Thoracic aorta (tissue), 2 donors: ENCODE measurements around the gene HEMGN. TPM values are rescaled to one million over a fixed set of nuclear protein-coding genes. Genes with fewer than 3 reads are reported as not detected.

ENCODE experiments used
- ATAC-seq: fragments of 150-250 bp; one replicate; pipeline ENCODE4 v1.8.0; 2017; ENCODE audit warnings: low read depth; ENCODE audit not compliant: insufficient number of reproducible peaks, low FRiP score
- DNase-seq: peaks from one replicate; pipeline ENCODE4 v3.0.0-alpha.2; 2020; ENCODE audit warnings: low spot score
- H3K27ac ChIP-seq, 2 donors: fragments of 200-600 bp; sonication (generic); 1 replicate in 1 of 2; 2 replicates in 1 of 2; pipeline ENCODE4 v1.5.1; 2016; ENCODE audit warnings: mild to moderate bottlenecking in 2 of 2, moderate library complexity in 2 of 2
- H3K27me3 ChIP-seq: fragments of 200-600 bp; sonication (generic); replicated peaks from 2 replicates; pipeline ENCODE4 v1.6.0; 2016; ENCODE audit warnings: mild to moderate bottlenecking; ENCODE audit not compliant: insufficient read depth
- H3K36me3 ChIP-seq: fragments of 200-600 bp; sonication (generic); one replicate; pipeline ENCODE4 v1.5.1; 2016
- H3K4me1 ChIP-seq, 2 donors: fragments of 200-600 bp; sonication (generic); 1 replicate in 1 of 2; 2 replicates in 1 of 2; pipeline versions ENCODE4 v1.5.1 to v1.6.0; 2016; ENCODE audit warnings: low read depth in 2 of 2, mild to moderate bottlenecking in 1 of 2; ENCODE audit not compliant: control insufficient read depth in 1 of 2
- H3K4me3 ChIP-seq: fragments of 200-600 bp; sonication (generic); 2 replicates; pipeline ENCODE4 v1.5.1; 2016; ENCODE audit warnings: mild to moderate bottlenecking
- H3K9me3 ChIP-seq: fragments of 200-600 bp; sonication (generic); 2 replicates; pipeline ENCODE4 v1.5.1; 2016
- CTCF ChIP-seq: fragments of 200-600 bp; sonication (generic); IDR thresholded peaks from one replicate; pipeline ENCODE4 v1.5.1; 2019; ENCODE audit warnings: antibody characterized with exemption
- total RNA-seq, 2 donors: library from RNA; depleted of rRNA; stranded (reverse); fragments of >200 nt; gene quantifications; one replicate each; pipeline versions ENCODE4 v1.1.0 to v1.2.3, GENCODE V29; 2016

Gene HEMGN
- total RNA-seq, 2 donors from 2014 or later: 0.42 TPM; not detected in 1

DNA sequence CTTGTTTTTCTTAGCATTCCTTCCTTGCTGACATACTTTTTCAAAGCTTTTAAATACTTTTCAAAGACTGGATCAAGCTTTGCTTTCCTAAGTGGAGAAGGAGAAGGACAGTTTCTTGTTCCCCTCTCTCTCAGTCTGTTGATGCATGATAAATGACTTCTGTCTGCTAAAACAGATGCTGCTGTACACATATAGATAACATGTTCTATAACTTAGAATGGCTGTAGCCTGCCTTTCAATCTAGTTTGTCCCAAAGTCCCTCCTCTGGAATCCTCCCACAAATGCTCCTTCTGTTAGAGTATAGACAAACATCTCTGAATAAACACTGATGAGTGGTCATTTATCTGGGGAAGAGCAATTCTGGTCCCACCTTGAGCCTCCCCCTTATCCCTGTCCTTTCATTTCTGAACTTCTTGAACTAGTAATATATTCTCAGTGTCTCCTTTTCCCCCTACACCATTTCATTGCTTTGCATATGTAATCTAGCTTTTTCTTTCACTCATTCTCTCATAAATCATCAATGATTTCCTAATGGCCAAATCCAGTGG lies 5.4 kb upstream of the HEMGN start:
- no peak overlapping the region for H3K27ac ChIP-seq
- H3K36me3 ChIP-seq: no peaks in the 10 kb centered on the region
- H3K4me1 ChIP-seq: no peaks in the 10 kb centered on the region
- no peaks in the 10 kb centered on the region for H3K27me3 ChIP-seq
- no peak overlapping the region for H3K4me3 ChIP-seq
- ATAC-seq (no peak), DNase-seq (no peak)
- no peak for TF ChIP-seq CTCF
- no peaks in the 10 kb centered on the region for H3K9me3 ChIP-seq

DNA sequence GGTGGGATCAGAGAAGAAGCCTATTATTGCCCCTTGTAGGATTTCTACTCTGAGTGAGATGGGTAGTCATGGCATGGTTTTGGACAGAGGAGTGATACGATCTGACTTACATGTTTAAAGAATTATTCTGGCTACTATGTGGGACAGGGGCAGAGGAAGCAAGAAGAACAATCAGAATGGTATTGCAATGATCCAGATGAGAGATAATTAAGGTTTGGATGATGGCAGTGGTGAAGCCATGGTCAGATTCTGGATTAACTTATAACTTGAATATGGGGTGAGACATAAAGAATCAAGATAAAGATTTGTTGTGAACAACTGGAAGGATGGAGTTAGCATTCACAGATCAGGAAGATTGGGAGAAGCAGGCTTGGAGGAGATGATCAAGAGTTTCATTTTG lies 3.4 kb upstream of the HEMGN start:
- no peak overlapping the region for H3K4me3 ChIP-seq
- H3K27me3 ChIP-seq: no peaks in the 10 kb centered on the region
- no peak for ATAC-seq
- no peaks in the 10 kb centered on the region for H3K9me3 ChIP-seq
- no peak for DNase-seq
- H3K27ac ChIP-seq: no peak overlapping the region
- no peaks in the 10 kb centered on the region for H3K36me3 ChIP-seq
- no peaks in the 10 kb centered on the region for H3K4me1 ChIP-seq
- TF ChIP-seq CTCF: no peak

- Histone ChIP-seq H3K9me3 (no peaks in the 10 kb centered on the region), H3K27ac (no peak overlapping the region), H3K36me3 (no peaks in the 10 kb centered on the region), H3K4me1 (no peaks in the 10 kb centered on the region), H3K27me3 (no peaks in the 10 kb centered on the region), H3K4me3 (no peak overlapping the region)
- no peak for ATAC-seq
- TF ChIP-seq CTCF: no peak
- no peak for DNase-seq
These were observed 2.8 kb upstream of the HEMGN start for GRCh38 chr9:97940741-97941140.

- no peak for TF ChIP-seq CTCF
- ATAC-seq: no peak
These were observed 2.3 kb upstream of the HEMGN start for GRCh38 chr9:97940233-97940632.

GRCh38 chr9:97936998-97937397 lies 974 bp downstream of the HEMGN start:
- no peaks in the 10 kb centered on the region for H3K36me3 ChIP-seq
- no peaks in the 10 kb centered on the region for H3K4me1 ChIP-seq
- H3K27me3 ChIP-seq: no peaks in the 10 kb centered on the region
- H3K27ac ChIP-seq: no peak overlapping the region
- TF ChIP-seq CTCF: no peak
- H3K9me3 ChIP-seq: no peaks in the 10 kb centered on the region
- ATAC-seq: no peak
- no peak overlapping the region for H3K4me3 ChIP-seq
- no peak for DNase-seq

More at GRCh38 chr9:97940233-97940632, 2.3 kb upstream of the HEMGN start:
- H3K9me3 ChIP-seq: no peaks in the 10 kb centered on the region
- no peaks in the 10 kb centered on the region for H3K4me1 ChIP-seq
- no peaks in the 10 kb centered on the region for H3K36me3 ChIP-seq
- H3K27me3 ChIP-seq: no peaks in the 10 kb centered on the region
- no peak overlapping the region for H3K4me3 ChIP-seq
- DNase-seq: no peak
- H3K27ac ChIP-seq: no peak overlapping the region
